ENCODE results near the gene SLC30A4.

DNA sequence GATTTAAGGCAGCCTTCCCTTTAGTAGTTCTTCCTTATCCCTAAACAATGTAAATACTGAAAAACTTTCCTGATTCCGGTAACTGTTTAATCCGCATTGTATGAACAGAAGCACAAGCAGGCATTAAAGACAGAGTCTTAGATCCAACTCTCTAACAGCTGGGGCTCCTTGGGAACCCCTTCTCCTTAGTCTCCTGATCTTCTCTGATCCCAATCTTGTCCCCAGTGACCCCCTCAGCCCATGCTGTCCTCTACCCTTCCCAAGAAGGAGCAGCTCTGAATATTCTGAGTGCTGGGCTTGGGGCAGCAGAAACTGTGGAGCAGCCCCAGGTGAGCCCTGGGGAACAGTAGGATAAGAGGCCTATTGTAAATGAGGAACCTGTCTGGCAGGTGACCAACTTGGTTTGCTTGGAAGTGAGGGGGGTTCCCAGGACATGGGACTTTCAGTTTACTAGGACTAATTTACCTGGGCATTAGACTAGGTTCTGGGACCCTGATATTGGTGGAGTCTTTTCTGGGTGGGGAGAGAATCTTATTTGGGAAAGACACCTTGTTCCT is 13.0 kb upstream of the SLC30A4 start:
- TF ChIP-seq POLR2A (IDR thresholded peaks at IDR 0.05) = no peak
- TF ChIP-seq, protein P1, sequence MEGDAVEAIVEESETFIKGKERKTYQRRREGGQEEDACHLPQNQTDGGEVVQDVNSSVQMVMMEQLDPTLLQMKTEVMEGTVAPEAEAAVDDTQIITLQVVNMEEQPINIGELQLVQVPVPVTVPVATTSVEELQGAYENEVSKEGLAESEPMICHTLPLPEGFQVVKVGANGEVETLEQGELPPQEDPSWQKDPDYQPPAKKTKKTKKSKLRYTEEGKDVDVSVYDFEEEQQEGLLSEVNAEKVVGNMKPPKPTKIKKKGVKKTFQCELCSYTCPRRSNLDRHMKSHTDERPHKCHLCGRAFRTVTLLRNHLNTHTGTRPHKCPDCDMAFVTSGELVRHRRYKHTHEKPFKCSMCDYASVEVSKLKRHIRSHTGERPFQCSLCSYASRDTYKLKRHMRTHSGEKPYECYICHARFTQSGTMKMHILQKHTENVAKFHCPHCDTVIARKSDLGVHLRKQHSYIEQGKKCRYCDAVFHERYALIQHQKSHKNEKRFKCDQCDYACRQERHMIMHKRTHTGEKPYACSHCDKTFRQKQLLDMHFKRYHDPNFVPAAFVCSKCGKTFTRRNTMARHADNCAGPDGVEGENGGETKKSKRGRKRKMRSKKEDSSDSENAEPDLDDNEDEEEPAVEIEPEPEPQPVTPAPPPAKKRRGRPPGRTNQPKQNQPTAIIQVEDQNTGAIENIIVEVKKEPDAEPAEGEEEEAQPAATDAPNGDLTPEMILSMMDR (IDR thresholded peaks at IDR 0.05) = no peak
